Motor neuron (in vitro differentiated cells): ENCODE results near the gene USB1. TPM values are rescaled to one million over a fixed set of nuclear protein-coding genes. Genes with fewer than 3 reads are reported as not detected.
A peak's percentile ranks its signal among the peaks of the same experiment; 100 is the strongest.

Source experiments
- ATAC-seq, 8 experiments: fragments of 200-7000 bp; cut with Tn5 transposase; replicated peaks in 6 of 8; 2 replicates each; pipeline ENCODE4 v1.8.0; 2021; ENCODE audit warnings: mild to moderate bottlenecking in 8 of 8, moderate library complexity in 8 of 8
- H3K27ac ChIP-seq, 2 donors: fragments of 250-450 bp; sonication (Bioruptor Pico); 2 replicates each; pipeline ENCODE4 v1.9.0; 2021; ENCODE audit warnings: antibody characterized with exemption in 2 of 2, mild to moderate bottlenecking in 2 of 2, moderate library complexity in 1 of 2
- H3K4me1 ChIP-seq, 2 donors: fragments of 250-450 bp; sonication (Bioruptor Pico); replicated peaks in 1 of 2; 2 replicates each; pipeline ENCODE4 v1.6.1; 2021; ENCODE audit warnings: antibody characterized with exemption in 2 of 2, mild to moderate bottlenecking in 2 of 2, moderate library complexity in 1 of 2
- H3K4me3 ChIP-seq, 5 donors: fragments of 250-450 bp; sonication (Bioruptor Pico); 2 replicates each; pipeline ENCODE4 v1.9.0; 2021; ENCODE audit warnings: antibody characterized with exemption in 5 of 5, mild to moderate bottlenecking in 5 of 5, moderate library complexity in 4 of 5
- WGBS, 10 experiments: fragments of 450-650 bp; shearing (Covaris generic); methylation state at CpG; one replicate each; pipeline ENCODE4 v1.0.0; 2022; 5-methylcytosine and 5-hydroxymethylcytosine counted together
- in situ Hi-C, 9 experiments: fragments of 400-800 bp; cut with MboI; loops; one replicate each; pipeline ENCODE4 v1.15.0; 2021; ENCODE audit warnings: low sequenced_read_pairs in 9 of 9, low pct_unique_long_range_greater_than_20kb in 2 of 9; ENCODE audit not compliant: unreplicated experiment in 9 of 9
- total RNA-seq, 8 experiments: library from RNA; unstranded; fragments of 300-600 nt; gene quantifications; 2 replicates each; pipeline versions ENCODE4 v1.2.3 to v1.2.4, GENCODE V29; 2022

Gene USB1
- total RNA-seq, 8 experiments from 2014 or later: 10.9 to 40.0 (median 16.2) TPM

DNA sequence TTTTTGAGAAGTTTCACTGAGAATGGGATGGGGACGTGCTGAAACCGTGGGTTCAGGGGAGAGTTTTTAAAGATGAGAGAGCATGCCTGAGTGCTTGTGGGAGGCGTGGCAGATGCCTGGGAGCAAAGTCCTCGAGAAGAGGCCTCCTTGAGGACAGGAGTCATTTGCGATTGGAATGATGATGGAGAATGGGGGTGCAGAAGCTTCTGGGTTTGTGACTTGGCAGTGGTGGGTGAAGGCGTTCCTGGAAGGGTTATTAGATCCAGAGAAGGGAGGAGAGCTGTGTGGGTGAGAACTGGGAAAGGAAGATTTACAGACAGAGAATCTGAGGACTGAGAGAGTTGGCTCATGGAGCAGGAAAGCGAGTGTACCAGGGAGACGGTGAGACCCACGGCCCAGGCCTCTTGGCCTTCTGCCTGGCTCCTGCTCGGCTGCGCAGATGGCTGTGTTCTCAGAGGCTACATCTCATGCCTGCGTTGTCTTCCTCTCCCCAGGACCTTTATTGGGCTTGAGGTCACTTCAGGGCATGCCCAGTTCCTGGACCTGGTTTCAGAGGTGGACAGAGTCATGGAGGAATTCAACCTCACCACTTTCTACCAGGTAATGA is 15.7 kb downstream of the USB1 start:
- 33 to 80% (median 67%) methylated on average over 1 to 6 of the region's 12 CpGs; no CpG with 5 or more reads in 2 of the 10 experiments for WGBS, 10 experiments

DNA sequence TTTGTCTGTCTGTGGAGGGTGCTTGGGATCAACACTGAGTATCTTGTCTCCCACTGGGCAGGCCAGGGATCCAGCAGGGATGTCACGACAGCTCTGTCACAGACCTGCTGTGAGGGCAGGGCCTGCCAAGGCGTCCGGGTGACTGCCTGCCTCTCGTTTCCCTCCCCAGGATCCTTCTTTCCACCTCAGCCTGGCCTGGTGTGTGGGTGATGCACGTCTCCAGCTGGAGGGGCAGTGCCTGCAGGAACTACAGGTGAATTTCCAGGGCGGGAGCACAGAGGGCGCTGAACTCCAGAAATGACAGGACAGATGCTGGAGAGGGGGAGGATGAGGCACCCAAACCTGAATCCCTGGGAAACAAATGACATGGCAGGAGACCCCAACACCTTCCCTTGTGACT is 17.6 kb downstream of the USB1 start:
- H3K4me3 ChIP-seq: no peak overlapping the region
- no peak overlapping the region for H3K27ac ChIP-seq
- in situ Hi-C loops: loop anchor here in 6 of 9 experiments (25.0 kb wide), 6 partner anchors 93 to 457 kb away; no protein-coding TSS in a partner anchor
- 57 to 100% (median 80%) methylated on average over 1 to 2 of the region's 7 CpGs; no CpG with 5 or more reads in 6 of the 10 experiments for WGBS, 10 experiments
- H3K4me1 ChIP-seq: peaks cover 10 to 14% of the 10 kb centered on the region in 2 donors
- no peak for ATAC-seq

More for the DNA sequence above, 15.7 kb downstream of the USB1 start:
- ATAC-seq: peak in 2 of 8 experiments; percentile 60 to 79
- H3K4me3 ChIP-seq: no peak overlapping the region
- in situ Hi-C loops: loop anchor here in 6 of 9 experiments (25.0 kb wide), 6 partner anchors 95 to 455 kb away; no protein-coding TSS in a partner anchor
- H3K27ac ChIP-seq: no peak overlapping the region
- H3K4me1 ChIP-seq: peaks cover 6 to 10% of the 10 kb centered on the region in 2 donors

GRCh38 chr16:58019866-58020538 is 18.8 kb downstream of the USB1 start:
- in situ Hi-C loops: loop anchor here in 6 of 9 experiments (5.0 to 25.0 kb wide), 8 partner anchors 92 to 458 kb away; partner anchors contain the start of gene CFAP20 (in 1 of the 6)
- ATAC-seq: no peak
- Histone ChIP-seq H3K27ac (no peak overlapping the region), H3K4me3 (no peak overlapping the region), H3K4me1 (peaks cover 12 to 18% of the 10 kb centered on the region in 2 donors)
- WGBS, 10 experiments: 0 to 78% (median 67%) methylated on average over 1 to 6 of the region's 8 CpGs; no CpG with 5 or more reads in 3 of the 10 experiments

DNA sequence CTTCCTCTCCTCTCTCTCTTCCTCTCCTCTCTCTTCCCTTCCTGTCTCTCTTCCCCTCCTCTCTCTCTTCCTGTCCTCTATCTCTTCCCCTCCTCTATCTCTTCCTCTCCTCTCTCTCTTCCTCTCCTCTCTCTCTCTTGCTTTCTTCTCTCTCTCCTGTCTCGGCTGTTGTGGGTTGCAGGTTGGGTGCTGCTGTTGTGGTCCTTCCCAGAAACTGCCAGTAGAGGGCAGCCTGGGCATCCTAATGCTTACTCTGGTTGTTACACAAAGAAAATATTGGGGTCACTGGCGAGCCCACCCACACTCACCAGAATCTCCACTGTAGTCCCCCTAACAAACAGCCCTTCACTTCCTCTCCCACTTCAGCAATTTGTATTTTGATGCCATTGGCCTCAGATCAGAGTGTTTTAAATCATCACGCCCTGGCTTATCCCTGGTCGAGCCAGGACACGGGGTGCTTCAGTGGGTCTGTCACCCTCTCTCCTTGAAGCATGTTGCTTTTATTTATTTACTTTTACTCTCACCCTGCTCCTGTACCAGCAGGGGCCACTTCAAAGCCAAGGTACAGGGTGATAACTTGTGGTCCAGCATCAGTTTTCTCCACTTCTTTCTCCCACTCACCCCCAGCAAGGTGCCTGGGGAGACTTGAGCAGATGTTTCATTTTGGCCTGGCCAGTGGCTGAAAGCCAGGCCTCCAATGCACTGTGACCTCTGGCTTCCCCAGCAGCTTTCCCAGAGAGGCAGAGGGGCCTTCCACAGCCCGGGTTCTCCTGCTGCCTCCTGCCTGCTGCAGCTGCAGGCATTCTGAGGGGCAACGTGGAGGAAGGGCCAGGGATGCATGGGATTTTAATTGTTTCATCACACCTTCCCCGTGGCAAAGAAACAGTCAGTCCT is 19.7 kb downstream of the USB1 start:
- peaks cover 12 to 22% of the 10 kb centered on the region in 2 donors for H3K4me1 ChIP-seq
- in situ Hi-C loops: loop anchor here in 6 of 9 experiments (5.0 to 25.0 kb wide), 8 partner anchors 91 to 459 kb away; partner anchors contain the start of gene CFAP20 (in 1 of the 6)
- 0 to 67% (median 36%) methylated on average over 1 to 7 of the region's 8 CpGs for WGBS, 10 experiments
- no peak overlapping the region for H3K4me3 ChIP-seq
- no peak overlapping the region for H3K27ac ChIP-seq
- ATAC-seq: peak in 7 of 8 experiments; percentile 8 to 41 (median 24)

DNA sequence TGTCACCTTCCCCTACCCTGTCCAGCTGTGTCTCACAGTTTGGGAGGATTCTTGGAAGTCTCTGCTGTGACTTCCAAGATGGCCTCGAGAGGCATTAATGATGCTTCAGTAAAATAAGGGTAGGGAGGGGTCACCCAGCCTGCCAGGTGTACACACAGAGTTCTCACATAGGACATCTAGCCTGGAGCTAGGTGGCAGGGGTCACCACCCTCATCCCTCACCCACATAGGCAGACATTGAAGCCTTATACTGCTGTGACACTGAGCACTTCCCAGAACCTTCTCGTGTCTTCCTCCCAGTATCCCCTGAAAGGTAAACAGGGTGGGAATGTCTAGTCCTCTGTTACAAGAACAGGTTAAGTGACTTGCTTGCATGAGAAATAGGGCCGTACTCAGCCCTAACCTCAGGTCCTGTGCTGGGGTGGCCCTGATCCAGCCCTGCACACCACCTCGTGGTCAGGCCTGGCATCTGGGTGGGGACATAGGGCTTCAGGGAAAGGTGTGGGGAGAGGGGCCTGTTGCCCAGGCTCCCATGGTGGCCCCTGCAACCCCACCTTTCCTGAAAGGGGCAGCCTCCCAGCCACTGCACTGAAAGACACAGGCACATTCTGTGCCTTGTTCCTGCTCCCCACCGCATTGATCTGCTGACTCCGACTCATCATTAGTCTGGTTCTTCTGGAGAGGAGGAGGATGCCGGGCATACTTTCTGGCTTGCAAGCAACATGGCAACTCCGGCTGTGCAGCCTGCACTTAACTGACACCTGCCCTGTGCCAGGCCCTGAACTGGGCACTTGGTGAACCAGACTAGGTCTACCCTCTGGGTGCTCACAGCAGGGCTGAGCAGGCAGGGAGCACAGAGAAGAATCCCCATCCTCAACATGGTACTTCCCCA is 20.7 kb downstream of the USB1 start:
- H3K4me1 ChIP-seq: peaks cover 12 to 22% of the 10 kb centered on the region in 2 donors
- H3K4me3 ChIP-seq: no peak overlapping the region
- ATAC-seq: no peak
- no peak overlapping the region for H3K27ac ChIP-seq
- WGBS, 10 experiments: 40 to 100% (median 84%) methylated on average over 1 to 4 of the region's 8 CpGs
- in situ Hi-C loops: loop anchor here in 6 of 9 experiments (5.0 to 25.0 kb wide), 8 partner anchors 90 to 460 kb away; partner anchors contain the start of gene CFAP20 (in 1 of the 6)

DNA sequence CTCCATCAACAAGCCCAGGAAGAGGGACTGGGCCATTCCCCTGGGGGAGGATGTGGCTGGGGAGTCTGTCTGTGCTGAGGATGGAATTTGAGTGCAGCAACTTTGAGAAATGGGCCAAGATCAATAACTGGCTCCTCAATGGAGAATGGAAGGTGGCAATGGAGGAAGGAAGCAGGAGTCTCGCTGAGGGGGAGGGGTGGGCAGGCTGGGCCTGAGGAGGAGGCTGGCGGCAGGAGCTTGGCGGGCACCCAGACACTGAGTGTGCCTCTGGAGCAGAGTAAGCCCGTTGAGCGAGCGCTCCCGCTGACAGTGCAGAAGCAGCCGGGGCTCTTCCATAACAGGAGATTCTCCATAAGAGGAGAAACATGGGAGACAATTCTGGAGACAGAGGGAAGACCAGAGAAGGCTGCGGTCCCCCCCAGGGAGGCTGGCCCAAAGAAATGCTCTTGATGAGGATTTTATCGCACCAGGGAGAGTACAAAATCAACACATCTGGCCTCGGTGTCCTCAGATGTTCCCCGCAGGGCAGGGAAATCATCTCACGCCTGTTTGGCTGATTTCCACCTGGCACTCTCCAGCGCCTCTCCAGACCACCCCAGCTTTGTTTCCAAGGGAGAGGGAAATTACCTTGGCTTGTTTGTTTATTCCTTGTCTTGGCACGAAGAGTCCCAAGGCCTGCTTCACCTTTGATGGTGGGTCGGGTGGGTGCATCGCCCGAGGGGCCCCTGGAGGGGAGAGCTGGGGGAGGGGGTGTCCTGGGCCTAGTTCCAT is 21.6 kb downstream of the USB1 start:
- in situ Hi-C loops: loop anchor here in 6 of 9 experiments (5.0 to 25.0 kb wide), 8 partner anchors 90 to 460 kb away; partner anchors contain the start of gene CFAP20 (in 1 of the 6)
- H3K4me1 ChIP-seq: peaks cover 17 to 27% of the 10 kb centered on the region in 2 donors
- ATAC-seq: peak in 2 of 8 experiments; percentile 0 to 24
- 0 to 60% (median 22%) methylated on average over 1 to 4 of the region's 18 CpGs; no CpG with 5 or more reads in 4 of the 10 experiments for WGBS, 10 experiments
- no peak overlapping the region for H3K4me3 ChIP-seq
- H3K27ac ChIP-seq: no peak overlapping the region

- WGBS, 10 experiments: 0 to 86% (median 38%) methylated on average over 1 to 37 of the region's 57 CpGs; no CpG with 5 or more reads in 2 of the 10 experiments
- in situ Hi-C loops: loop anchor here in 6 of 9 experiments (5.0 to 25.0 kb wide), 8 partner anchors 88 to 462 kb away; partner anchors contain the start of gene CFAP20 (in 1 of the 6)
- ATAC-seq: no peak
- peaks cover 26 to 33% of the 10 kb centered on the region in 2 donors for H3K4me1 ChIP-seq
- H3K27ac ChIP-seq: no peak overlapping the region
- H3K4me3 ChIP-seq: peak overlapping the region; percentile 58 to 81 (median 63)
Observed at GRCh38 chr16:58024486-58025350, 23.5 kb downstream of the USB1 start.

- Histone ChIP-seq H3K27ac (peak within 1 kb of the TSS; percentile 7 to 30), H3K4me1 (peaks cover 26 to 33% of the 10 kb centered on the region in 2 donors), H3K4me3 (peak within 1 kb of the TSS; percentile 58 to 81 (median 63))
- peak; percentile 42 to 75 (median 63) for ATAC-seq
- WGBS, 10 experiments: 0 to 2% (median 0%) methylated on average over 1 to 21 of the region's 90 CpGs; no CpG with 5 or more reads in 5 of the 10 experiments
- in situ Hi-C loops: loop anchor here in 1 of 9 experiments (10.0 kb wide), 1 partner anchor 99 kb away; the partner anchor contains the start of gene CFAP20
Observed at GRCh38 chr16:58025351-58026138, 24.3 kb downstream of the USB1 start, which contains the start of gene MMP15. TSS of gene MMP15 (plus strand) at chr16:58025754. CDS start at chr16:58026351, 597 bp downstream.

GRCh38 chr16:58026139-58026704 is 25.0 kb downstream of the USB1 start:
- H3K27ac ChIP-seq: peak overlapping the region; percentile 7 to 30
- H3K4me3 ChIP-seq: peak overlapping the region; percentile 58 to 81 (median 63)
- WGBS, 10 experiments: 0% methylated on average over 4 to 16 of the region's 65 CpGs; no CpG with 5 or more reads in 6 of the 10 experiments
- H3K4me1 ChIP-seq: peaks cover 21 to 27% of the 10 kb centered on the region in 2 donors
- peak; percentile 25 to 58 (median 38) for ATAC-seq
- in situ Hi-C loops: loop anchor here in 1 of 9 experiments (10.0 kb wide), 1 partner anchor 99 kb away; the partner anchor contains the start of gene CFAP20
